HG03280 (cell line): Measurements from ENCODE around the gene ARMH1.

ENCODE experiments used
- ATAC-seq: cut with Tn5 transposase; IDR thresholded peaks from one replicate; pipeline ENCODE4 v1.9.1; 2021; ENCODE audit warnings: mild to moderate bottlenecking, moderate library complexity; ENCODE audit not compliant: unreplicated experiment

The ARMH1 gene

GRCh38 chr1:44674113-44675000 is at the start of gene ARMH1, which contains the start of gene TMEM53:
ARMH1 (plus strand) TSS chr1:44674714; CDS start chr1:44689698, 14,984 bp downstream.
TMEM53 (minus strand) TSS chr1:44674481; CDS start chr1:44674391, 90 bp downstream.
- ATAC-seq, result peak; percentile 92

GRCh38 chr1:44625348-44625747 is 49.2 kb upstream of the ARMH1 start:
- ATAC-seq, result no peak

GRCh38 chr1:44628962-44629756 is 45.4 kb upstream of the ARMH1 start:
- ATAC-seq, result no peak

GRCh38 chr1:44630116-44630515 is 44.4 kb upstream of the ARMH1 start:
- no peak for ATAC-seq

- no peak for ATAC-seq
Observed at GRCh38 chr1:44631333-44631646, 43.2 kb upstream of the ARMH1 start.

- peak; percentile 63 for ATAC-seq
Observed at GRCh38 chr1:44631647-44632539, 42.6 kb upstream of the ARMH1 start.

GRCh38 chr1:44632598-44632997 is 41.9 kb upstream of the ARMH1 start:
- no peak for ATAC-seq

GRCh38 chr1:44634606-44635189 is 39.8 kb upstream of the ARMH1 start:
- no peak for ATAC-seq

- ATAC-seq, result no peak
Observed at GRCh38 chr1:44635439-44635838, 39.1 kb upstream of the ARMH1 start.

- ATAC-seq, result no peak
Observed at GRCh38 chr1:44636083-44636687, 38.3 kb upstream of the ARMH1 start.

- no peak for ATAC-seq
Observed at GRCh38 chr1:44636688-44637598, 37.6 kb upstream of the ARMH1 start.

GRCh38 chr1:44637702-44638411 is 36.7 kb upstream of the ARMH1 start:
- no peak for ATAC-seq

GRCh38 chr1:44640200-44640853 is 34.2 kb upstream of the ARMH1 start:
- ATAC-seq, result no peak

- ATAC-seq, result no peak
Observed at GRCh38 chr1:44641126-44642102, 33.1 kb upstream of the ARMH1 start.

GRCh38 chr1:44642255-44642654 is 32.3 kb upstream of the ARMH1 start:
- ATAC-seq, result no peak

GRCh38 chr1:44642925-44643324 is 31.6 kb upstream of the ARMH1 start:
- ATAC-seq, result no peak
